Suppressor macrophage treated with lipopolysaccharide for 4 hours (primary cell): ENCODE measurements around the gene FDPS.
"Not testable (repeated sequence)": the region's sequence is repeated elsewhere in the genome, so short reads cannot be mapped to it uniquely, and the experiment has no call there.

Experiments used
- DNase-seq: peaks from one replicate; pipeline ENCODE4 v3.0.0-alpha.2; 2020

Gene FDPS

GRCh38 chr1:155320661-155321617 is 12.3 kb downstream of the FDPS start, which contains the start of gene RUSC1:
Gene RUSC1, plus strand, starts transcription at chr1:155320894. Its CDS starts 880 bp downstream, at chr1:155321774.
- peak; percentile 61 for DNase-seq

DNA sequence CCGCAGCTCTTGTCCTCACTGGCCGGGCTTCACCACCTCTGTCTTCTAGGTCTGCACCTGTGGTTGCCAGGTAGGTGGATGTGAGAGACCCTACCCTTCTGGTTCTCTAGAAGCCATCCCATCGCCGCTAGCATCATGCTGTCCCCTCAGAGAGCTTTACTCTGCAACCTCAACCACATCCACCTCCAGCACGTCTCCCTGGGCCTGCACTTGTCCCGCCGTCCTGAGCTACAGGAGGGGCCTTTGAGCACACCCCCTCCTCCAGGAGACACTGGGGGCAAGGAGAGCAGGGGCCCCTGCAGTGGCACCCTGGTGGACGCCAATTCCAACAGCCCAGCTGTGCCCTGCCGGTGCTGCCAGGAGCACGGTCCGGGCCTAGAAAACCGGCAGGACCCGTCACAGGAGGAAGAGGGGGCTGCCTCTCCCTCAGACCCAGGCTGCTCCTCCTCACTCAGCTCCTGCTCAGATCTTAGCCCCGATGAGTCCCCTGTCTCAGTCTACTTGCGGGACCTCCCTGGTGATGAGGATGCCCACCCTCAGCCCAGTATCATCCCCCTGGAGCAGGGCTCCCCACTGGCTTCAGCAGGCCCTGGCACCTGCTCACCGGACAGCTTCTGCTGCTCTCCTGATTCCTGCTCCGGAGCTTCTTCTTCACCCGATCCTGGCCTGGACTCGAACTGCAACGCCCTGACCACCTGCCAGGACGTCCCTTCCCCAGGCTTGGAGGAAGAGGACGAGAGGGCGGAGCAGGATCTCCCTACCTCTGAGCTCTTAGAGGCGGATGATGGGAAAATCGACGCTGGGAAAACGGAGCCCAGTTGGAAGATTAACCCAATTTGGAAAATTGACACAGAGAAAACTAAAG is 13.2 kb downstream of the FDPS start:
- DNase-seq, result no peak

DNA sequence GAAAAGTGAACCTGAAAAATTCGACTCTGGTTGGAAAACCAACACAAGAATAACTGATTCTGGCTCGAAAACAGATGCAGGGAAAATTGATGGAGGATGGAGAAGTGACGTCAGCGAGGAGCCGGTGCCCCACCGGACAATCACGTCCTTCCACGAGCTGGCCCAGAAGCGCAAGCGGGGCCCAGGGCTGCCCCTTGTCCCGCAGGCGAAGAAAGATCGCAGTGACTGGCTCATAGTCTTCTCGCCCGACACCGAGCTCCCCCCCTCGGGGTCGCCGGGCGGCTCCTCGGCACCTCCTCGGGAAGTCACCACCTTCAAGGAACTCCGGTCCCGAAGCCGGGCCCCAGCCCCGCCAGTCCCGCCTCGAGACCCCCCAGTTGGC is 13.9 kb downstream of the FDPS start:
- peak; percentile 38 for DNase-seq

DNA sequence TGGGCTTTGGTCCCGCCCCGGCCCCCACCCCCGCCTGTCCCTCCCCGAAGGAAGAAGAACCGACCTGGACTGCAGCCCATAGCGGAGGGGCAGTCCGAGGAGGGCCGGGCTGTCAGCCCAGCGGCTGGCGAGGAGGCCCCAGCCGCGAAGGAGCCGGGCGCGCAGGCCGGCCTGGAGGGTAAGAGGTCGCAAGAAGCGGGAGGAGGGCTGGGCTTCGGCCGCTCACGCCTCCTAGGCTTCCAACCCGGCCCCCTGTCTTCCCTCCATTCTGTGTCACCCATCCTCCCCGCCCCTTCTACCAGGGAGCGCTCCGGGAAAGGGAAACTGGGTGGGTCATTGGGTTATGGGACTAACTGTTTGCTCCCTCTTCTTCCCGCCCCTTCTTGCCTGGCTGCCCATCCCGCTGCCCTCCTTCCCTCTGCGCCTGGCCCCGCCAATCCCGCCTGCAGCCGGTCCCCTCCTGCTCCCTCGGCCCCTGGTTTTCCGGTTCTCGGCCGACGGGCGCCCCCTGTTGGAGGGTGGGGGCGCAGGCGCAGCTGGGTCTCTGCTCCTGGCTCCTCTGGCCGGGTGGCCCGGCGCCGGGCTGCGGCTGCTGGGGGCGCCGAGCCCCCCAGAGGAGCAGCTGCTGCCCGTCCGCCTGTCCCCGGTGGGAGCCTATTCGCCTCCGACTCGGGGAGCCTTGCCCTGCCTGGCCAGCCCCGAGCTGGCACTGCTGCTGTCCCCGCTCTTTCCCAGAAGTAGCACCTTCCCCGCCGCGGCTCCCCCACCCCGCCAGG is 14.5 kb downstream of the FDPS start:
- DNase-seq, result peak; percentile 96

GRCh38 chr1:155323729-155324036 is 15.0 kb downstream of the FDPS start:
- peak; percentile 95 for DNase-seq

- peak; percentile 99 for DNase-seq
Observed at GRCh38 chr1:155324037-155324716, 15.5 kb downstream of the FDPS start.

DNA sequence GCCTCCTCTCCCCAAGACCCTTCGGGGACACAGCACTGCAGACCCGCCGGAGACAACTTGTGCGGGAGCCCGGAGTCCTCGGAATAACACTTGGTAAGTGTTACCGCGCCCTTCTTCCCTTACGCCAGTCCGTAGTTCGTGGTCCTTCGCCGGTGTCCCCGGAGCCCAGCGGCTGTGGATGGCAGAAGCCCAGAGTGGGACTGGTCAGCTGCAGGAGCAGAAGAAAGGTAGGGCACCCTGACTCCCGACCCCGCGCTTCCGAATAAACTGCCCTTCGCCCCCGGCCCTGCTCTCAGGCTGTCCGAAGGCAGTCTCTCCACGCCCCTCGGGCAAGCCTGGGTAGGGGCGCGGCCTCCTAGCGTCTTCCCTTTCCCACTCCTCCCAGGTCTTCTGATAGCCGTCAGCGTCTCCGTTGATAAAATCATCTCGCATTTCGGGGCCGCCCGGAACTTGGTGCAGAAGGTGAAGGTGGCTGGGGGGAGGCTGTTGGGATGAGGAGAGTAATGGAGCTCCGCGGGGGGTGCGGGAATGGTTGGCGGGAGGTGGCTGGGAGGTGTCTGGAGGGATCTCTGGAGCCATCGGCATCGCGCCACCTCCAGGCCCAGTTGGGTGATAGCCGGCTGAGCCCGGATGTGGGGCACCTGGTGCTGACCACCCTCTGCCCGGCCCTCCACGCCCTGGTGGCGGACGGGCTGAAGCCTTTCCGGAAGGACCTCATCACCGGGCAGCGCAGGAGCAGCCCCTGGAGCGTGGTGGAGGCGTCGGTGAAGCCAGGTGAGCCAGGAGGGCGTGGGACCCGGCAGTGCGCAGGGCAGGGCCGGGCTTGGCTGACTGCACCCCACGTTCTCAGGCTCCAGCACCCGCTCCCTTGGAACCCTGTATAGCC is 16.3 kb downstream of the FDPS start:
- DNase-seq, result peak; percentile 41

GRCh38 chr1:155325603-155325893 is 16.9 kb downstream of the FDPS start:
- DNase-seq, result no peak

GRCh38 chr1:155326020-155326526 is 17.4 kb downstream of the FDPS start:
- DNase-seq, result no peak

- DNase-seq, result no peak
Observed at GRCh38 chr1:155326631-155327037, 18.0 kb downstream of the FDPS start.

GRCh38 chr1:155327981-155328380 is 19.3 kb downstream of the FDPS start:
- no peak for DNase-seq

DNA sequence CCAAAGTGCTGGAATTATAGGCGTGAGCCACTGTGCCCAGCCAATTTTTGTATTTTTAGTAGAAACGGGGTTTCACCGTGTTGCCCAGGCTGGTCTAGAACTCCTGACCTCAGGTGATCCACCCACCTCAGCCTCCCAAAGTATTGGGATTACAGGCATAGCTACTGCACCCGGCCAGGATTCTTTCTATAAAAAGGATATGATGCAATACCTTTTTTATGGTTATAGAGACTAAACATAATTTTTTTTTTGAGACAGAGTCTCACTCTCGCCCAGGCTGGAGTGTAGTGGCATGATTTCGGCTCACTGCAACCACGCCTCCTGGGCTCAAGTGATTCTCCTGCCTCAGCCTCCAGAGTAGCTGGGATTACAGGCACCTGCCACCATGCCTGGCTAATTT is 20.2 kb downstream of the FDPS start:
- not testable (repeated sequence) for DNase-seq

GRCh38 chr1:155329980-155330598 is 21.4 kb downstream of the FDPS start:
- no peak for DNase-seq

DNA sequence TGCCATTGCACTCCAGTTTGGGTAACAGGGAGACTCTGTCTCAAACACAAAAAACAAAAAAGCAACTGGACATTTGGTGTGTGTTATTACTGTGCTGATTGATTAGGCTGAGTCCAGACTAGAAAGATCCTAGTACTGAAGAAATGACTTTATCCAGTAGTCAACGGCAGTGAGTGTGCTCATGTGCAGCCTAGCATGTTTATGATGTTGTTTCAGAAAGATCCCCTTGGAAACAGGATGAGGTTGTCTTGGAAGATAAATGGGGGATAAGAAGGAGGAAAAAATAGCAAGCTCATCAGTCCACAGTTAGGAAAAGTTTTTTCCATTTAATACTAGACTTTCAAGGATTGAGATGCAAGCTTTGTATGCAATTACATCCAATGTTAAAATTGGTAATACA is 26.3 kb downstream of the FDPS start:
- DNase-seq, result no peak

GRCh38 chr1:155339515-155340097 is 30.9 kb downstream of the FDPS start:
- no peak for DNase-seq

GRCh38 chr1:155342842-155343241 is 34.2 kb downstream of the FDPS start:
- no peak for DNase-seq

DNA sequence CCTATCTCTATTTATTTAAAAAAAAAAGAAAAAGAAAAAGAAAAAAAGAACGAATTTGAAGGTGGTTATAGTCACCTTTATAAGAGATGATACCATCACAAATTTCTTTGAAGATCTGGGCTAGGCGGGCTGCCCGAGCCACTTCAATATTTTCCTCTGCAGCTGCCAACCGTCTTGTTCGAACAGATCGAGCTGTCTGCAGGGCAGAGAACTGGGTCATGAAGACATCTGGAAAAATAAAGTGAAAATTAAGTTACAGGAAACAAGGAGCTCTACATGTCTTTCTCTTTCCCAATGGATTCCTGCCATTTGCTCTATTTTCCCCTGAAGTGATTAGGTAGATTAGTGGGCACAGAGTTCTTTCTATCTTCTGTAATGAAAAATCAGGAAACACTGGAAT is 44.0 kb downstream of the FDPS start:
- no peak for DNase-seq

DNA sequence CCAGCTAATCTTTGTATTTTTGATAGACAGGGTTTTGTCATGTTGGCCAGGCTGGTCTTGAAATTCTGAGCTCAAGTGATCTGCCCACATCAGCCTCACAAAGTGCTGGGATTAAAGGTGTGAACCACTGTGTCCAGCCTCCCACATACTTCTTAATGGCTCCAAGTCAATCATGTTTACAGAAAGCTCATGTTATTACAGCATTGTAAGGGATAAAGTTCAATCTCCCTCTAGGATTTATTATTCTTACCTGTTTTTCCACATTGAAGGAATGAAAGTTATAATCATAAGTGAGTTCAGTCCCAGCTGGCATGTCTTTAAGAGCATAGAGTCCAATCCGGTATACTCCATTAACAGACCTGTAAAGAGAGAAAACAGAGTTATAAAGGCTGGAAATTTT is 51.4 kb downstream of the FDPS start:
- DNase-seq, result no peak
